ENCODE results near the gene MSS51. TPM values are rescaled to one million over a fixed set of nuclear protein-coding genes. Genes with fewer than 3 reads are reported as not detected.

Gene MSS51
- total RNA-seq, 1 experiment from 2014 or later: 1.7 TPM

GRCh38 chr10:73469579-73469978 is 36.2 kb upstream of the MSS51 start:
- ChIA-PET CTCF (no interaction called here), POLR2A (interaction anchor here (1.2 kb wide), 1 partner anchor 26 kb away, joined by 3 read pairs; the partner anchor contains the start of gene PPP3CB), RAD21 (ENCODE audit: low non-redundant PET in 1 of 2, low total read pairs in 2 of 2, uncharacterized antibody in 2 of 2, unreplicated experiment in 2 of 2) (no interaction called here)
- H3K79me2 ChIP-seq (ENCODE audit: insufficient read depth, low read length): no peaks in the 10 kb centered on the region
- DNase-seq (ENCODE audit: low read depth, low spot score) (no peak), ATAC-seq (no peak)
- no peak overlapping the region for H3K4me3 ChIP-seq (replicated peaks in 1 of 2; ENCODE audit: low read depth in 1 of 2, low read length in 2 of 2)
- H3K36me3 ChIP-seq (ENCODE audit: control insufficient read depth in 1 of 2, insufficient read depth in 2 of 2, low read length in 2 of 2): peaks cover 8 to 28% of the 10 kb centered on the region in 2 experiments; a peak in 3 of 4 replicates
- H3K4me1 ChIP-seq (ENCODE audit: control insufficient read depth in 1 of 2, insufficient read depth in 2 of 2, low read length in 2 of 2): no peaks in the 10 kb centered on the region
- no peaks in the 10 kb centered on the region for H3K9me2 ChIP-seq (ENCODE audit: insufficient read depth)
- BruUV-seq (replicated peaks): no TSS peak
- H4K20me1 ChIP-seq (ENCODE audit: insufficient read depth): no peaks in the 10 kb centered on the region
- H3K4me2 ChIP-seq (ENCODE audit: low read length): no peak overlapping the region
- no peak for TF ChIP-seq TCF7L2 (IDR thresholded peaks at IDR 0.05; ENCODE audit: borderline replicate concordance, extremely low read depth, insufficient read depth, insufficient read length)
- TF ChIP-seq CBX3 (IDR thresholded peaks at IDR 0.05; ENCODE audit: low read depth): no peak
- TF ChIP-seq ELF1 (IDR thresholded peaks at IDR 0.05; ENCODE audit: borderline replicate concordance, low read depth): no peak
- TF ChIP-seq SIN3A (IDR thresholded peaks at IDR 0.05; ENCODE audit: low read depth): no peak
- TF ChIP-seq SRF (IDR thresholded peaks at IDR 0.05; ENCODE audit: low read depth): no peak
- TF ChIP-seq FOSL1 (IDR thresholded peaks at IDR 0.05; ENCODE audit: low read depth): no peak
- no peak for TF ChIP-seq EGR1 (IDR thresholded peaks at IDR 0.05; ENCODE audit: low read depth)
- TF ChIP-seq ZBTB33 (IDR thresholded peaks at IDR 0.05; ENCODE audit: extremely low read depth, insufficient replicate concordance, low read length): no peak
- TF ChIP-seq SP1 (IDR thresholded peaks at IDR 0.05; ENCODE audit: low read depth): no peak
- no peak for TF ChIP-seq RAD21 (IDR thresholded peaks at IDR 0.05; ENCODE audit: low read depth)
- no peak for TF ChIP-seq POLR2AphosphoS5 (IDR thresholded peaks at IDR 0.05; ENCODE audit: low read depth, low read length)
- H2AFZ ChIP-seq (ENCODE audit: low read depth, low read length, poor library complexity, severe bottlenecking): no peak overlapping the region
- no peak overlapping the region for H3K27ac ChIP-seq (ENCODE audit: low read depth, low read length)
- no peaks in the 10 kb centered on the region for H3K27me3 ChIP-seq (ENCODE audit: insufficient read depth, low read length)
- no peak overlapping the region for H3K9ac ChIP-seq (ENCODE audit: low read length)
- no peaks in the 10 kb centered on the region for H3K9me3 ChIP-seq (ENCODE audit: control insufficient read depth in 1 of 2, insufficient read depth in 1 of 2, low read depth in 1 of 2, low read length in 2 of 2)
- intact Hi-C loops (cut with micrococcal nuclease): no loop called here
